ENCODE data around the gene ACTRT2. TPM values are rescaled to one million over a fixed set of nuclear protein-coding genes. Genes with fewer than 3 reads are reported as not detected.

The ACTRT2 gene
- total RNA-seq, 1 donor from 2014 or later: not detected

GRCh38 chr1:3015744-3016143 lies 5.5 kb upstream of the ACTRT2 start:
- H3K4me3 Mint-ChIP-seq (ENCODE audit: unreplicated experiment): no peak overlapping the region
- no peak for DNase-seq (ENCODE audit: extremely low spot score, unreplicated experiment)
- no peaks in the 10 kb centered on the region for H3K4me1 Mint-ChIP-seq (ENCODE audit: unreplicated experiment)
- H3K9me3 Mint-ChIP-seq (ENCODE audit: unreplicated experiment): no peaks in the 10 kb centered on the region
- no peaks in the 10 kb centered on the region for H3K36me3 Mint-ChIP-seq (ENCODE audit: unreplicated experiment)
- H3K27me3 Mint-ChIP-seq (ENCODE audit: unreplicated experiment): no peaks in the 10 kb centered on the region
- TF ChIP-seq CTCF (IDR thresholded peaks at IDR 0.05): no peak
- H3K27ac Mint-ChIP-seq (ENCODE audit: unreplicated experiment): no peak overlapping the region

GRCh38 chr1:3016641-3017439 lies 4.4 kb upstream of the ACTRT2 start:
- Mint-ChIP-seq H3K36me3 (ENCODE audit: unreplicated experiment) (no peaks in the 10 kb centered on the region), H3K4me3 (ENCODE audit: unreplicated experiment) (no peak overlapping the region), H3K9me3 (ENCODE audit: unreplicated experiment) (no peaks in the 10 kb centered on the region), H3K27ac (ENCODE audit: unreplicated experiment) (no peak overlapping the region), H3K4me1 (ENCODE audit: unreplicated experiment) (no peaks in the 10 kb centered on the region), H3K27me3 (ENCODE audit: unreplicated experiment) (no peaks in the 10 kb centered on the region)
- TF ChIP-seq CTCF (IDR thresholded peaks at IDR 0.05): no peak
- DNase-seq (ENCODE audit: extremely low spot score, unreplicated experiment): no peak

GRCh38 chr1:3017440-3018050 lies 3.7 kb upstream of the ACTRT2 start:
- Mint-ChIP-seq H3K4me3 (ENCODE audit: unreplicated experiment) (no peak overlapping the region), H3K27ac (ENCODE audit: unreplicated experiment) (no peak overlapping the region), H3K27me3 (ENCODE audit: unreplicated experiment) (no peaks in the 10 kb centered on the region), H3K9me3 (ENCODE audit: unreplicated experiment) (no peaks in the 10 kb centered on the region), H3K4me1 (ENCODE audit: unreplicated experiment) (no peaks in the 10 kb centered on the region), H3K36me3 (ENCODE audit: unreplicated experiment) (no peaks in the 10 kb centered on the region)
- DNase-seq (ENCODE audit: extremely low spot score, unreplicated experiment): no peak
- no peak for TF ChIP-seq CTCF (IDR thresholded peaks at IDR 0.05)

GRCh38 chr1:3018051-3018471 lies 3.2 kb upstream of the ACTRT2 start:
- no peak overlapping the region for H3K4me3 Mint-ChIP-seq (ENCODE audit: unreplicated experiment)
- H3K36me3 Mint-ChIP-seq (ENCODE audit: unreplicated experiment): no peaks in the 10 kb centered on the region
- H3K27ac Mint-ChIP-seq (ENCODE audit: unreplicated experiment): no peak overlapping the region
- H3K27me3 Mint-ChIP-seq (ENCODE audit: unreplicated experiment): no peaks in the 10 kb centered on the region
- TF ChIP-seq CTCF (IDR thresholded peaks at IDR 0.05): no peak
- no peaks in the 10 kb centered on the region for H3K9me3 Mint-ChIP-seq (ENCODE audit: unreplicated experiment)
- no peaks in the 10 kb centered on the region for H3K4me1 Mint-ChIP-seq (ENCODE audit: unreplicated experiment)
- DNase-seq (ENCODE audit: extremely low spot score, unreplicated experiment): no peak

- DNase-seq (ENCODE audit: extremely low spot score, unreplicated experiment): no peak
- H3K9me3 Mint-ChIP-seq (ENCODE audit: unreplicated experiment): no peaks in the 10 kb centered on the region
- H3K4me1 Mint-ChIP-seq (ENCODE audit: unreplicated experiment): no peaks in the 10 kb centered on the region
- H3K36me3 Mint-ChIP-seq (ENCODE audit: unreplicated experiment): no peaks in the 10 kb centered on the region
- H3K27me3 Mint-ChIP-seq (ENCODE audit: unreplicated experiment): no peaks in the 10 kb centered on the region
- no peak overlapping the region for H3K4me3 Mint-ChIP-seq (ENCODE audit: unreplicated experiment)
- no peak for TF ChIP-seq CTCF (IDR thresholded peaks at IDR 0.05)
- no peak overlapping the region for H3K27ac Mint-ChIP-seq (ENCODE audit: unreplicated experiment)
These were observed 2.7 kb upstream of the ACTRT2 start for GRCh38 chr1:3018576-3018975.
